H1 (cell line): Measurements from ENCODE around the gene SLC7A9.

Experiments used
- ATF3 ChIP-seq: IDR thresholded peaks from 2 replicates; pipeline ENCODE4 v1.6.1; 2011; ENCODE audit warnings: low read depth, mild to moderate bottlenecking, low read length; ENCODE audit not compliant: insufficient read depth
- CBX8 ChIP-seq: fragments of 300-800, 300-1000 bp; sonication (generic); IDR thresholded peaks from 2 replicates; pipeline ENCODE4 v1.7.1; 2016; ENCODE audit warnings: low read depth, low read length, borderline replicate concordance
- CEBPB ChIP-seq: IDR thresholded peaks from 2 replicates; pipeline ENCODE4 v1.6.1; 2012; ENCODE audit warnings: low read depth, low read length
- CTCF ChIP-seq, 3 experiments: IDR thresholded peaks; 1 replicate in 2 of 3; 2 replicates in 1 of 3; pipeline versions ENCODE4 v1.5.1 to v1.6.1; 2011; ENCODE audit warnings: low read length in 3 of 3, mild to moderate bottlenecking in 3 of 3, inconsistent platforms in 2 of 3, low read depth in 1 of 3, moderate library complexity in 1 of 3; ENCODE audit not compliant: insufficient read depth in 1 of 3; ENCODE audit errors: control extremely low read depth in 1 of 3
- KDM1A ChIP-seq: fragments of 200-600, 300-600 bp; sonication (generic); IDR thresholded peaks from 2 replicates; pipeline ENCODE4 v1.7.1; 2016; ENCODE audit warnings: mild to moderate bottlenecking, low read length, borderline replicate concordance
- NRF1 ChIP-seq: IDR thresholded peaks from 2 replicates; pipeline ENCODE4 v1.6.1; 2011; ENCODE audit warnings: mild to moderate bottlenecking, low read depth, low read length, improper control_type of control experiment
- POLR2A ChIP-seq, 2 experiments: IDR thresholded peaks; 1 replicate in 1 of 2; 2 replicates in 1 of 2; pipeline ENCODE4 v1.6.1; 2011; ENCODE audit warnings: low read depth in 2 of 2, low read length in 2 of 2, mild to moderate bottlenecking in 2 of 2; ENCODE audit errors: control extremely low read depth in 1 of 2
- SIX5 ChIP-seq: IDR thresholded peaks from 2 replicates; pipeline ENCODE4 v1.6.1; 2011; ENCODE audit warnings: mild to moderate bottlenecking, low read depth, low read length
- TCF12 ChIP-seq: IDR thresholded peaks from 2 replicates; pipeline ENCODE4 v1.6.1; 2011; ENCODE audit warnings: low read depth, mild to moderate bottlenecking, low read length

GRCh38 chr19:32800754-32801153, 68.8 kb downstream of the SLC7A9 start:
- no peak for TF ChIP-seq CBX8
- TF ChIP-seq CTCF (IDR thresholded peaks at IDR 0.05; ENCODE audit: control extremely low read depth in 1 of 3, insufficient read depth in 1 of 3, low read depth in 1 of 3, low read length in 3 of 3), result no peak
- TF ChIP-seq CEBPB, result no peak
- TF ChIP-seq SIX5, result no peak
- no peak for TF ChIP-seq POLR2A (IDR thresholded peaks at IDR 0.05; ENCODE audit: control extremely low read depth in 1 of 2, low read depth in 2 of 2, low read length in 2 of 2)
- TF ChIP-seq ATF3, result no peak
- TF ChIP-seq TCF12, result no peak
- TF ChIP-seq NRF1, result no peak
- TF ChIP-seq KDM1A, result no peak
